ENCODE data around the gene MEIOB.
"Not testable (repeated sequence)": the region's sequence is repeated elsewhere in the genome, so short reads cannot be mapped to it uniquely, and the experiment has no call there.

MEIOB gene, protein sequence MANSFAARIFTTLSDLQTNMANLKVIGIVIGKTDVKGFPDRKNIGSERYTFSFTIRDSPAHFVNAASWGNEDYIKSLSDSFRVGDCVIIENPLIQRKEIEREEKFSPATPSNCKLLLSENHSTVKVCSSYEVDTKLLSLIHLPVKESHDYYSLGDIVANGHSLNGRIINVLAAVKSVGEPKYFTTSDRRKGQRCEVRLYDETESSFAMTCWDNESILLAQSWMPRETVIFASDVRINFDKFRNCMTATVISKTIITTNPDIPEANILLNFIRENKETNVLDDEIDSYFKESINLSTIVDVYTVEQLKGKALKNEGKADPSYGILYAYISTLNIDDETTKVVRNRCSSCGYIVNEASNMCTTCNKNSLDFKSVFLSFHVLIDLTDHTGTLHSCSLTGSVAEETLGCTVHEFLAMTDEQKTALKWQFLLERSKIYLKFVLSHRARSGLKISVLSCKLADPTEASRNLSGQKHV

DNA sequence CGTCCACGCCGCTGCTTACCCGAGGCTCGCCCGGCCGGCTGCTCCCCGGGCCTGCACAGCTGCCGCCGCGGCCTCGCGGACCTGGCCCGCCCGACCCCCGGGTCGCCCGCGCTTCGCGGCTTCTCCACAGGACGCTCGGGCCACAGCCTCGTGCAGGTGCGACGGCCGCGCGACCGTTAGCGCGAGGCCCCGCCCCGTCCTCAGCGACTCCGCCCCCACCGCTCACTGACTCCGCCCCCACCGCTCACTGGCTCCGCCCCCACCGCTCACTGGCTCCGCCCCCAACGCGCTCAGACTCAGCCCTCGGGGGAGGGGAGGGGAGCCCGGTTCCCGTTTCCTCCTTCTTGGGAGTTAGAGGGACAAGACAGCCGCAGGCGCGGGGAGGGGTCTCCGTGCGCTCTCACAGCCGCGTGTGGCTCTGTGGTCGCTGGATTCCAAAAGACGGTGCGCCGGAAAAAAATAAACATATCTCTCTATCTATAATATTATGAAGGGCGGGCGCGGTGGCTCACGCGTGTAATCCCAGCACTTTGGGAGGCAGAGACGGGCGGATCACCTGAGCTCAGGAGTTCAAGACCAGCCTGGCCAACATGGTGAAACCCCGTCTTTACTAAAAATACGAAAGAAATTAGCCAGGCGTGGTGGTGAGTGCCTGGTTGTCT, at the start of gene MEIOB:
Gene MEIOB, minus strand, starts transcription at position 191 of the 662 bp plus-strand sequence. CDS start 3,989 bp downstream, outside the sequence.
- peak; percentile 12 to 30 for DNase-seq (ENCODE audit: low read depth in 2 of 2)

DNA sequence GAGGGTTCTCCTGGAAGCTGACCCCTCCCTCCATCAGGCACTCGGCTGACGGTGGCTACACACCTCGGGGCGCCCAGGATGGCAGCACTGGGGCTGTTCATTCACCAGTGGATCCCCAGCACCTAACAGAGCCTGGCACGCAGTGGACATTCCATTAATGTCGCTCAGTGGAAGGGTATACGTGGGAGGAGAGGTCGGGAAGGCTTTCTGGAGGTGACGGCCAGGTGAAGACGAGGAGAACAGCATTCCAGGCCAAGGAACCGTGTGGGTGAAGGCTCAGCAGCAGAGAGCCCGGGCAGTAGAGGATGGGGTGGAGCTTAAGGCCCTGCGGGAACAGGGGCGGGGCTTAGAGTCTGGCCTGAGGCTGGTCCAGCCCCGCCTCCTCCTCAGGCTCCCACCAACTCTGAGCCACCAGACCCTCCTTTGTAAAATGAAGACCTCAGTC, 48.8 kb upstream of the MEIOB start:
- DNase-seq (ENCODE audit: low read depth in 2 of 2), result peak in 1 of 2 donors; percentile 26

DNA sequence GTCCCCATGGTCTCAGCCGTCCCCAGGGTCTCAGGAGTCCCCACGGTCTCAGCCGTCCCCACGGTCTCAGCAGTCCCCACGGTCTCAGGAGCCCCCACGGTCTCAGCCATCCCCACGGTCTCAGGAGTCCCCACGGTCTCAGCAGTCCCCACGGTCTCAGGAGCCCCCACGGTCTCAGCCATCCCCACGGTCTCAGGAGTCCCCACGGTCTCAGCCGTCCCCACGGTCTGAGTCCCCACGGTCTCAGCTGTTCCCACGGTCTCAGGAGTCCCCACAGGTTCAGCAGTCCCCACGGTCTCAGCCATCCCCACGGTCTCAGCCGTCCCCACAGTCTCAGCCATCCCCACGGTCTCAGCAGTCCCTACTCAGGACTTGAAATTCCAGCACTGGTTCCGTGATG, 48.2 kb upstream of the MEIOB start:
- not testable (repeated sequence) for DNase-seq (ENCODE audit: low read depth in 2 of 2)

DNA sequence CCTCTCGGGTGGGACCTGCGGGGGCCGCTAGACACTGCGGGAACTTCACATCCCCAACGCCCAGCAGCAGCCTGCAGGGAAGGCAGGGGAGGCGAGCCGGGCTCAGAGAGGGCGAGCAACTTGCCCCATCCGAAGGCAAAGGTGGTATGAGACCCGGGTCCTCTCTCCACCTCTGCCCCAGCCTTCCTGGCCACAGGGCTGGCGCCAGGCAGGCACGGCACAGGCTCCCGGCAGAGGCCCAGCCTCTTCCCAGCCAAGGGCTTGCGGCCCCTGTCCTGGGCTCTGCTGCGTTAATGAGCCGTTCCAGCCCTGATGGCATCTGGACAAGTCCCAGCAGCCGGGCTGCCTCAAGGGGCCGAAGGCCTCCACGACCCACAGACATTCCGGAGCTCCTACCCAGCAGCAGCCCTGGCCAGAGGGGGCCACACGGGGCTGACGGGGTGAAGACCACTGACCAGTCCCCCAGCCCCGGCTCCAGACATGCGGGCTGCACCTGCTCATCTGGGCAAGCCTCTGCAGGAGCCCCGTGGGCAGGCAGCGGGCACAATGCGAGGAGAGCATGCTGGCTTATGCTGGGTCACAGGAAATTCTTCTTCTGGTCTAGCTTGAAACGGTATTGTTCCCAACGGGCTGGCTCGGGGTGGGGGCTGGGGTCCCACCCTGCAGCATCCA, 47.5 kb upstream of the MEIOB start:
- no peak for DNase-seq (ENCODE audit: low read depth in 2 of 2)

DNA sequence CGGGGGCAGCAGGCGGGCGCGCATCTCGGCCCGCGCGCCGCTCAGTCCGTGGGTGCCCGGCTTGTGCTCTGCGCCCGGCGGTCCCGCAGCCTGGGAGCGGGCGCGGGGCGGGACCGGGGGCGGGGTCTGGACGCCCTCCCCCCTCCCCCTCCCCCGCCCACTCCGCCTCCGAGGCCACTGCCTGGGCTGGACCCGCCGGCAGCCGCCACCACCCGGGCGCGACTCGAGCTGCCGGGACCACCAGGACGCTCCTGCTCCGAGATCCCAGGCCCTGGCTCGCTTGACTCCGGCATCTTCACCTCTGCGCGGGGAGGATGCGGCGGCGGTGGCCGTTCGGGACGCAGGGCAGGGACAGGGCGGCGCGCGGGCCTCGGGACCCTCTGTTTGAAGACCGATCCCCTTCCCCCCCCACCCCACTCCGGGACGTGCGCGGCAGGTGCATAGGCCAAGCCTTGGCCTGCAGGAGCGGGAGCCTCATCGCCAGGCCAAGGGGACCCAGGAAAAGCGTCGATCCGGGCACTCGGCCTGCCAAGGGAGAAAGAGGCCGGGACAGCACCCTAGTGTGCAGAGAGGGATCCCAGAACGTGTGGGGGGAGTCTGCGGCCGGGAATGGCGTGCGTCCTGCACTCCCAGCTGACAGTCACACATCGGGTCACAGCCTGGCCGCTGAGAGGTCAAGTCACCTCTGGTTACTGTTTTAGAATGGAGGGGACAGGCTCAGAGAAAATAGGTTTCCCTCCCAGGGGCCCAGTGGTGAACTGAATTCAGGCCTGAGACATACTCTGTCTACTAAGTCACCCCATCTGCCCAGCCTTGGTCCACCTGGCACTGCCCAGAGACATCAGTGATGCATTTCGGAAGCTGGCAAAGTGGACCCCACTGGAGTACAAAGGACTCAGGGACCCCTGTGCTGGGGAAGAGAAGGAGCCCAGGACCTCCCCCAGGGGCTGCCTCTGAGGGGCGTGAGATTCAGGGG, 46.7 kb upstream of the MEIOB start, which contains the start of gene HS3ST6:
Gene HS3ST6, minus strand, starts transcription at position 65 of the 976 bp plus-strand sequence. CDS start 92 bp downstream, outside the sequence.
- no peak for DNase-seq (ENCODE audit: low read depth in 2 of 2)

DNA sequence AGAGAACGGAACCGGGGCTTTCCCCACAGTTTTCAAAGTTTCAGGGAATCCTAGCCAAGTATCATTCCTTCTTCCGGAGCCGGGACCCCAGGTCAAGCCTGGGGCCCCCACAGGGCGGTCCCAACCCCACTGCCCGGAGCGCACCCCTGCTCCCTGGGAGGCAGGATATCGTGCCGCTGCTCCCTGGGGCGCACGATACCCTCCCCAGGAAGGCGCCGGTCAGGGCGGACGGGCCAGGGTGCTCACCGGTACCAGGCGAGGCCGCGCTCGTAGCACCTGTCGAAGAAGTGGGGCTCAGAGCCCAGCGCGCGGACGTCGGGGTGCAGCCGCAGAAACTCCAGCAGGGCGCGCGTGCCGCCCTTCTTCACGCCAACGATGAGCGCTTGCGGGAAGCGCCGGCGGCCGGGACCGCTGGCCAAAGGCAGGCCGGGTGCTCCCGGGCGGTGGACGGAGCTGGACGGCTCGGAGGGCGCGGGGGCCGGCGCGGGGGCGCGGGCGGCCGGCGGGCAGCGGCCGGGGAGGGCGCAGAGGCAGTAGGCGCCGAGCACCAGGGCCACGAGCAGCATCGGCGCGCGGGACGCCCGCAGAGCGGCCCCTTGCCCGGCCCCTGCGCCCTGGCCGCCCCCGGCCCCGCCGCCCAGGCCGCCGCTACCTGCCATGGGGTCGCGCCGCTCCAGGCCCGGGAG, 45.8 kb upstream of the MEIOB start:
- DNase-seq (ENCODE audit: low read depth in 2 of 2), result no peak

DNA sequence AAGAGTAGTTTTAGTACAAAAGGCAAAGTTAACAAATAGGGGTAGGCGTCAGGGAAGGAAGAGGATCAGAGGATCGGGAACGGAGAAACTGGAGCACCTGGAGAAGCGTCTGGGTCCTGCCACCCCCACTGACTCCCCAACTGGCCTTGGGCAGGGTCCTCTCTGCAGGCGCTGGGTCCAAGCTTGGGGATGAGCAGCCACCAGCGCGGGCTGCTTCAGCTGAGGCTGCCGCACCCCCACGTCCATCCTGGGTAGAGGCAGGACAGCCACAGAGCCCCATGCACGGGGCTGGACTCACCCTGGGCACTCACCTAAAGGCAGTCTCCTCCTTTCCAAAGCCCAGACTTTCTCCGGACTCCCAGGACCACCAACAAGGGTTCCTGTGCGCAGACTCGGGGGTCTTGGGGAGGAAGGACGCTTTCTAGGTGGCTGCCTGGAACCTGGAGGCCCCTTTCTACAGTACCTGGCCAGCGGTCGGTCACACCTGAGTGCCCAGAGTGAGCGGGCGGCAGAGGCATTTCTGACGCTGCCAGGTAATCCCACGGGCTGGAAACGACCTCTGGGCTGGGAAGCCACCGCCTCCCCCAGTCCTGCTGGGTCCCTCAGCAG, 45.2 kb upstream of the MEIOB start:
- no peak for DNase-seq (ENCODE audit: low read depth in 2 of 2)

DNA sequence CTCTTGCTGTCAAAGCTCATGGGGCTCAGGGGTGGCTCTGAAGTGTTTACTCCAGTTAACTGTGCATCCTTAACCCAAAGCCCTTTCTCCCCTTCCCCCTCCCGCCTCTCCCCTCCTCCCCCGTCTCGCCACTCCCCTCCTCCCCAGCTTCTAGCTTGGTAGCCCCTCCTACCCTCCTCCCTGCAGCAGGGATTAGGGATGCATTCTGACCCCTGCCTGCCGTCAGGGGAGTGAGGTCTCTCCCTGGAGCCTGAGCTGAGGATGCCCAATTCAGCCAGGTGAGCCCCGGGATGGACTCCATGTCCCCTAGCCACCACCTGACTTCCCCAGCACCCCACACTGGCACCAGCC, 44.7 kb upstream of the MEIOB start:
- DNase-seq (ENCODE audit: low read depth in 2 of 2), result no peak

DNA sequence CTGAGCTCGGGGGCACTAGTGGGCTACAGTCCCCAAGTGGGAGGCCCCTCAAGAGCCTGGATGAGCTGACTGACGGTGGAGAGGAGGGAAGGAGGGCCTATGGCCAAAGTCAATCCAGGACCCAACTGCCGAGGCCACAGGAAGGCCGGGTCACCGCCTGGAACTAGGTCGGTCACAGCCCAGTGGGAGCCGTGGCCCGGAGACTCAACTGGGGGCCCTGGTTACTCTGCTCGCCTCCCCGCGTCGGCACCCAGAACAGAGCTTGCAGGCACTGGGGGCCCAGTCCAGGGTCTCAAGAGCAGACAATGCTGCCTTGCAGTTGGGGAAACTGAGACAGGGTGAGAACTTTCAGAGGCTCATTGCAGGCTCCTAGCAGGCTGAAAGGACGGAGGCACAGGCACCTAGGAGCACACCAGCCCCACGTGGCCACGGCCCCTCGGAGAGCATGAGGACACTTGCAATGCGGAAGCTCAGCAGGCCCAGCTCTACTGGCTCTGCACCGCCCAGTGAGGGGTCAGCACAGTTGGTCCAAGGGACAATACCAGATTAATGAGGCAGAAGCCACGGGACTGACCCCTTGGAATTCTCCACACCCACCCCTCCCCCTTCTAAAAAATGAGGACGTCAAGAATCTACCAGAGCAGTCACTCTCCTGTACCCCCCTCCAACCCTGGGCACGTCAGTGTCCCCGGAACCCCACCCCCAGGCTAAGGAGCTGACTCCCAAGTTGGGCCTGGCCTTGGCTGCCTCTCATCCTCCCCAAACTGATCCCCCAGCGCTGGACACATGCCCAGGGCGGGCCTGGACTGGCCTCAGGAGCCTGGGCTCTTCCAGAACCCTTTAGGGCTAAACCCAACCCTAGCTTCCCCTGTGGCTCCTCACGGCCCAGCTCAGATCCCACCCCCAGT, 44.0 kb upstream of the MEIOB start:
- DNase-seq (ENCODE audit: low read depth in 2 of 2), result no peak

DNA sequence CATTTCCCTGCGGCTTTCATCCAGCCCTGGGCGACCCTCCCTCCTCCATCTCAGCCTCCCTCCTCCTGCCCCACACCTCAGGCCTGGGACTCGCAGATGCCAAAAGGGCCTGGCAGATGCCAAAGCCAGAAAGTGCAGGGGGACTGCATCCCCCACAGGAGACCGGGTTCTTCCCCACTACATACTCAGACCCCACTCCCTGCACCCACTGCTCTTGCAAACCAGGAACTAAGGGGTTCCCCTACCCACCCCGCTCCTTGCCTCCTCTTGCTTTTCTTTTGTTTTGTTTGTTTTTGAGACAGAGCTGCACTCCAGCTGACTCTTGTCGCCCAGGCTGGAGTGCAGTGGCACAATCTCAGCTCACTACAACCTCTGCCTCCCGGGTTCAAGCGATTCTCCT, 43.0 kb upstream of the MEIOB start:
- no peak for DNase-seq (ENCODE audit: low read depth in 2 of 2)

DNA sequence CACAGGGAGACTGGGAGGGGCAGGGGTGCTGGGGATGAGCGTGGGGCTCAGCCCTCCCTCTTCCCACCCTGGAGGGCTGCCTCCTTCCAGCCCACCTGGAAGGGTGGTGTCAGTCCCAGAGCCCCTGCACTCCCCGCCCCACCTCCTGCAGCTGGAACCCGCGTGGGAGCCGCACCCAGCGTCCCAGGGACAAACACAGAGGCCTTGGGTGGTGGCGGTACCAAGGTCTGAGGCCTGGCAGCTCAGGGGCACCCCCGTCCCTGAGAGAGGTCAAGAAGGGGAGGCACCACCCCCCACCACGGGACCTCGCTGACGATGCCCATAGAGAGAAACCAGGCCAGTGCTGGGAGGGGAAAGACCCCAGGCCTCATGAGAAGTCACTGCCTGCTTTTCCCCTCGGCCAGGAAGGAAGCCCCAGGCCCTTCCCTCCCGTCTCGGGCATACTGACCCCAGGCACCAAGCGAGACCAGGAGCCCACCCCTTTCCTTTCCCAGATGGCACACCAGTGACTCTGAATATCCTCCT, 42.2 kb upstream of the MEIOB start:
- DNase-seq (ENCODE audit: low read depth in 2 of 2), result no peak

DNA sequence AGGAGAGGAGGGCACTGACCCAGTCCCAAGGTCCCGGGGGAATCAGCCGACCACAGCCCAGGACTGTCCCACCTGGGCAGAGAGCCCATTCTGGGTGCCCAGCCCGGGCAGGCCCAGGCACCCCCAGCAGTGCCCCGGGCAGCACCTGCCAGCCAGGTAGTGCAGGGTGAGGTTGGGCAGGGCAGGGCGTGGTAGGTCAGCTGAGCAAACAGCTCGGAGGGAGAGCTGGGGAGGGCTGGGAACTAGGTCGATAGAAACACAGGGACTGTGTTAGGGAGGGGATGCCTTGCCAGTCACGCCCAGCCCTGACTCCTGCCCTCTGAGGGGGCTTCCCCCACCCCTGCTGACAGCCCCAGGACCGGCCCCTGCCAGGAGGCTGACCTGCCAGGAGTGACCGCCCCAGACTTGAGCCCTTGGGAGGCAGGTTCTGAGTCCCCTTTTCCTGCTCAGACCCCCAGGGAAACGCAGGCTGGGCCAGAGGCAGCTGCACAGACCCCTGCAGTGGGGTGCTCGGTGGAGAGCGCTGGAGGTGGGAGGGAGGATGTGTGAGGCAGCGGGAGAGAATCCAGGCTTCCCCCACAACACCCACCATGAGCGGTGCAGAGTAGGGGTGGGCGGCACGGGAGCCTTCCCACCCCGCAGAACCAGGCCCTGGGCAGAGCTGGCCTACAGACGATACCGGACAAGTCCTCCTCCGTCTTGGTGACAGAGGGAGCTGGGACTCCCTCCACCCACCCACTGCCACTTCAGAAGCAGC, 41.5 kb upstream of the MEIOB start:
- no peak for DNase-seq (ENCODE audit: low read depth in 2 of 2)

DNA sequence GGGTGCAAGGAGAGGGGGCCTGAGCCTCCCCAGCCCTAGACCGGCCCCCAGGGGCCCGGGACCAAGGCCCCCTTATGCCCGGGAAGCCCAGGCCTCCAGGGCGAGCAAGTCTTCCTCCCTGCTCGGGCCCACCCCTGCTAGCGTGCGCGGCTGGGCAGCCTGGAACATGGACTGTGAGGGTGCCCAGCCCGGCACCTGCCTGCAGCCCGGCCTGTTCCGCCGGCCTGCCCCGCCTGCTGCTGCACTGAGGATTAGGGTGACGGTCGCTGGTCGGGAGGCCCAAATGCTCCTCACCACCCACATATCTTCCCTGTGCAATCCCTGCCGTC, 40.2 kb upstream of the MEIOB start:
- no peak for DNase-seq (ENCODE audit: low read depth in 2 of 2)

DNA sequence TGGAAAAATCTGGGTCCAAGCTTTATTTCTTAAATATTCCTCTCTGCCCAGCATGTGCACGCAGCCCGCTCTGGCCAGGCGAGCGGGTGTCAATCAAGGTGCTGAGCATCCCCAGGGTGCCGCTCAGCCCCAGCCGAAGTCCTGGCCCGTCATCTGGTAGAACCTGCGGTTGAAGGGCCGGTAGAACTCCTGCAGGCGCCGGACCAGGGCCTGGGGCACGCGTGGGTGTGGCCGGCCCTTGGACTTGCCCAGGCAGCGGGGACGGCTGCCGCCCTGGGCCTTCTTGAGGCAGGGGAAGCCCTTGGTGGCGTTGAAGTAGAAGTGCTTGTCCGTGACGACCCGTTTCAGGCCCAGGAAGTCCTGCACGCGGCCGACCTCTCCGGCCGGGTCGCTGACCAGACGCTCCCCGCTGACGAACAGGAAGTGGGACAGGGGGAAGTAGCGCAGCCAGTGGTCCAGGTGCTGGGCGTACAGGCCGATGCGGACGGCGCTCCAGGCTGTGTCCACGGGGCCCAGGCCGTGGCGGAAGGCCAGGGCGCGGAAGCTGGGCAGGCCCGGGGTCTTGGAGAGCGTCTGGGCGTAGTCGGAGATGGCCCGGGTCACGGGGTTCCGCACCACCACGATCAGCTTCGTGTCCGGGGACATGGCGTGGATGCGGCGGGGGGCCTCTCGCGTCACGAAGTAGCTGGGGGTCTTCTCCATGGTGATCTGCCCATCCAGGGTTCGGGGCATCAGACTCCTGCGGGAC, 39.7 kb upstream of the MEIOB start:
- no peak for DNase-seq (ENCODE audit: low read depth in 2 of 2)

DNA sequence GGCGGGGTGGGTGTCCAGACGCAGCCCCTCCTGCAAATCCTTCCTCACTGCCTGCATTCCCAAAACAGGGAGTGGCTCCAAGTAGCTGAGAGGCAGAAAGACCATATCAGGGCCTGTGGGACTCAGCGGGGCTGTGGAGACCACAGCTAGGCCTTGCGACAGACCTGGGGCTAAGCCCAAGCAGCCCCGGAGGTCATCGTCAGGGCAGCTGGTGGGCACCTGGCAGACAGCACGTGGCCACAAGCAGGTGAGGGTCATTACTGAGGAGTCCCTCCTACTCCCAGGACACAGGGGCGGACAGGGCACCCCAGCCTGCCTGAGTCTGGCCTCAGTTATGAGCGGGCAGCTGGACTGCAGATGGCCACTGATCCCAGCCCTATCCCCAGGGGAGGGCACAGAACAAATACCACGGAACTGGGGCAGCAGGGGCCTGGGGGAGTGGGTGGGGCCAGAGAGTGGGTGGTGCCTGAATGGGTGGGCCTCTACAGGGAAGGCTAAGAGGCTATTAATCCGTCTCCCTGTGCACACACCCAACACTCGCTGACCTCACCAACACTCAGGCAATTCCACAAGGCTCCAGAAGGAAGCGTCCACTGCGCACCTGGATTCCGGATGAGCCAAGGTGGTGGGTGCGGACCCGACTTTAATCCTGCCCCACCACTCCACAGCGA, 37.7 kb upstream of the MEIOB start:
- DNase-seq (ENCODE audit: low read depth in 2 of 2), result no peak

DNA sequence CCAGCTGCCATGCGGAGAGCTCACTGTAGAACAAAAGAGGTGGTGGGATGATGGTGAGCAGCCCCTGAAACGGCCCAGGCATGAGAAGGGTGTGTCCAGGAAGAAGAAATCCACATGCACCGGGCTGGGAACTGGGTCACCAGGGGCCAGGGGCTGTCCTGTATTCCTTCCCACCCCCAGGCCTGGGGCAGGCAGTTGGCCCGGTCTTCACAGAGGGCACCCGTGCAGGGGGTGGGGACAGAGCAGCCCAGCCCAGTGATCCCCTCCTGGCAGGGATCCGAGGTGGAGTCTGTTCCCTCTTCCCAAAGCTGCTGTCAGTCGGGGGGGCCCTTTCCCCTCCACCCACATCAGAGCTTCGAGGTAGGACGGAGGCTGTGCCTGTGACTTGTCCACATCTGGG, 37.0 kb upstream of the MEIOB start:
- no peak for DNase-seq (ENCODE audit: low read depth in 2 of 2)

DNA sequence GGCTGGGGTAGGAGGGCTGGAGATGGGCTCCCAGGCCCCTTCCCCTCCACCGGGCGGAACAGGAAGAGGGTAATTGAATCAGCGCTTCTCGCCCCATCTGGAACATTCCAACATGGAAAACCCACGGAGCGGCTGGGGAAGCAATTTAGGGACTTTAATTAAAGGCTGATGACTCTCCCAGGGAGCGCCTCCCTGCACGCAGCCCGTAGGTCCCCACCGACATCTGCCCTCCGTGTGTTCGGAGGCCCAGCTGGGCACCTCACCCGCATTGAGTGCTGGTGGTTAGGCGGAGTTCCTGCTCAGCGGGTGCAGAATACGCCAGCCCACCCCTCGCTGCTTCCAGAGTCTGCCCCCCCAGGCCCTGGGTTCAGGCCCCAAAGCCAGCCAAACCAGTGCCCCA, 36.2 kb upstream of the MEIOB start:
- no peak for DNase-seq (ENCODE audit: low read depth in 2 of 2)

All from stimulated activated CD8-positive, alpha-beta memory T cell treated with anti-CD3 and anti-CD28 coated beads, Interleukin-2, amount 100 ng/mL, for 48 hours (primary cell).